GM21515 (cell line): ENCODE results near the gene PLEKHG7.
A peak's percentile ranks its signal among the peaks of the same experiment; 100 is the strongest.

Source experiments
- ATAC-seq: cut with Tn5 transposase; IDR thresholded peaks from one replicate; pipeline ENCODE4 v1.9.1; 2021; ENCODE audit not compliant: unreplicated experiment

Gene PLEKHG7

DNA sequence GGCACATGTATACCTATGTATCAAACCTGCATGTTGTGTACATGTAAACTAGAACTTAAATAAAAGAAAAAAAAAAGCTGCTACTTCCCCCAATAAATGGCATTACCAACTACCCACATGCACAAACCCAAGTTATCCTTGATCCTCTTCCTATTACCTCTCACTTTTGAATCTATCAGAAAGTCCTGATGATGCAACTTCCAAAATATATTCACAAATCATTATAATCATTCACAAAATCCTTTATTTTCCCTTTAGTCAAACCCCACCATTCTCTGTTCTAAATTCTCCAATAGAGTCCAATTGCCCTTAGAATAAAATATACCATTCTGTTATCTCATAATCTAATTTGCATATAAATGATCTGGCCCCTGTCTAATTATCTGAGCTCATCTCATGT, 92.0 kb downstream of the PLEKHG7 start:
- no peak for ATAC-seq

DNA sequence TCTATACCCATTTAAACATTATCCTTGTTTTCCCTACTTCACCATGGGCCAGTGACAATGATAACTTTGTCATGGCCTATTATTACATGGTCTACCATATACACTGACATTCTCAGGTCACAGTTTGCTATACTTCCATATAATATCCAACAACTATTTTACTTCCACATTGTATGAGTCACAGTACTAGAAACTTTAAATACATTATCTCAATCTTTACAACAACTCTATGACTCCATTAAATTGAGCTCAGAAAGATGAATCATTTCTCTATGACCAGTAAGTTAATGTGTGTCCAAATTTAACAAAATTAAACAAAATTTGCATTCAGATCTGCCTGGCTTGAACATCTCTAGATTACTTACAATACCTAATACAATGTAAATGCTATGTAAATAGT, 93.9 kb downstream of the PLEKHG7 start:
- ATAC-seq = no peak

DNA sequence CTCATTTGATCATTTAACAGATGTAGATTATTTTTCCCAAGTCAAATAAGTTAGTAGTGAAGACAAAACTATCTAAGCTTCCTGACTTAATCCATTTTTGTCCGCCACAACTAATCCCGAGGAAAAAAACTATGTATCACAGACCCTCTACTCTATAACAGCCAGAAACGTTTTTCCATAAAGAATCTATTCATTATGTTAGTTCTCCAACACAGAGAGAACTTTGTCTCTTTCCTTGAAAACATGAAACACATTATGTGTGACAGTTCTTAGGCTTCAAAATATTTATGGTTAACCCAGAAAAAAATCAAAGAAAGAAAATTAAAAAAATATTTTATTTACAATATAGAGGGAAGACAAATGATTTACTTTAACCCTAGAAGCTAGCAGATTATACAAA, 100.1 kb downstream of the PLEKHG7 start:
- ATAC-seq = no peak

DNA sequence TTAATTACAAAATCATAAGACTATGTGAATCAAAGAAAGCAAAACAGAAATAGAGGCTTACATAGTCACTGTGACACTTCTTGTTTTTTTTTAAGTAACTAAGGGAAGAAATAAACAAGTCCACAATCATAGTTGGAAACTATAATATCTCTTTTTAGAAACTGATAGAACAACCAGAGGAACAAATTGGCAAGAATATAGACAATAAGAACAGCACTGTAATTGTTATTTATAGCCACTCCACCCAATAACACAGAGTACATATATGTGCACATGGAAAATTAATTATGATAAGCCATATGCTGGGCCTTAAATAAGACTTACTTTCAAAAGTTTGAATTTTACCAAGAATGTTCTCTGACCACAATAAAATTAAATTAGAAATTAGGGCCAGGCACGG, 101.1 kb downstream of the PLEKHG7 start:
- no peak for ATAC-seq

DNA sequence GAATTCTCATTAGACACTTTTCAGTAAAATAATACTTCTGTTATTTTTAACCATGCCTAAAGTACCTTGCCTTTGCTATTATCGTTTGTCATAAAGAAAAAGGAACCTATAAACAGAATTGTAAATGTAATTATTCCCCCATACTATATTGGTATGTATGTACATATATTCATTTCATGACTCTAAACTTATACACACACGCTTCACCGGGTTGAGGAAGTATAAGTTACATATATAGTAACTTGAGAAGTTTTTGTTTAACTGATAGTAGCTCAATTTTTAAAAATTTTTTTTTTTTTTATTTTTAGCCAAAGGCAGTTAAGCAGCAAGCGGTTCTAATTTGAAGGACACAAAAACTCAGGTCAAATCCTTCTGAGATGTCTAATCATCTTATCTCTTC, 107.6 kb downstream of the PLEKHG7 start:
- ATAC-seq = peak; percentile 75

DNA sequence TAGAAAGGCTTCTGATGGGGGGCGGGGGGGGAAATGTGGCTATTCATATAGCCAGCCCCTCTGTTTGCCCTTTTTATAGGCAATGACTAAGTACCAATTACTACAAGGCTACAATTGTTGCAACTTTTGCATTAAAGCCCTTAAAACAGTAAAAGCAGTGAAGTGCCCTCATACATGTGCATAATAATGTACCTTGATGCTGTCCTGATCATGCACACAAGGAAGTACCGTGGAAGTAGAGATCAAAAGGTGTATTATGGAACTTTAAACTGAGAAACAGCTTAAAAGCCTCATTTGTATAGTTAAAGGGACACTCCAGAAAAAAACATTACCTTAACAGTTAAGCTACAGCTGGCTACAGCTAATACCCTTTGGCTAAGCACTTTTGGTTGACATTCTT, 111.8 kb downstream of the PLEKHG7 start:
- no peak for ATAC-seq

DNA sequence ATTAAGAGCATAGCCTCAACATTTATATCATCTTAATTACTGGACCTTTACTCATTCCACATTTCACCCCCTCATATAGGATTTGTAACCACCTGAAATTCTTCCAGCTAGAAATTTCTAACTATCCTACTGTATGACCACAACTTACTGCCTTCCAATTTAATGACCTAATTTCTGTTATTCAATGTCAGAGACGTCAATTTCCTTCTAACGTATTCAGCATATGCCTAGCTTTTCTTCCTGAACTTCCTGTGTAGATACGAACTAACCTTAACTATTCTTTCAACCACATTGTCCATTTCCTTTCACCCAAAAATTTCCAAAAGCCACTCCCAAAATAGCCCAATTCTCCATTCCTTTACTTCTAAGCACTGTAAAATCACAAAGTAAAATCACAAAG, 118.4 kb downstream of the PLEKHG7 start:
- ATAC-seq = no peak
